SK-N-SH treated with all-trans-retinoic acid at 6 μM for 48 hours (cell line): Measurements from ENCODE around the gene RREB1.
A peak's percentile ranks its signal among the peaks of the same experiment; 100 is the strongest.
"Not testable (repeated sequence)": the region's sequence is repeated elsewhere in the genome, so short reads cannot be mapped to it uniquely, and the experiment has no call there.

Source experiments
- ATAC-seq: fragments of 200-7000 bp; cut with Tn5 transposase; 3 replicates; pipeline ENCODE4 v1.9.1; 2020; ENCODE audit warnings: mild to moderate bottlenecking, moderate library complexity
- ARNTL ChIP-seq: fragments of 450-650 bp; formaldehyde crosslinking; IDR thresholded peaks from 2 replicates; pipeline ENCODE4 v1.5.0; 2020; ENCODE audit warnings: low read depth, mild to moderate bottlenecking, moderate library complexity, borderline replicate concordance
- BACH2 ChIP-seq: fragments of 250-450 bp; sonication (Bioruptor Pico); IDR thresholded peaks from 2 replicates; pipeline ENCODE4 v1.9.0; 2021; ENCODE audit warnings: mild to moderate bottlenecking, borderline replicate concordance
- CSDC2 ChIP-seq: fragments of 250-450 bp; sonication (Bioruptor Pico); IDR thresholded peaks from 2 replicates; pipeline ENCODE4 v1.5.0; 2020; ENCODE audit warnings: mild to moderate bottlenecking, moderate library complexity
- CSRNP3 ChIP-seq: fragments of 250-450 bp; sonication (Bioruptor Pico); IDR thresholded peaks from 2 replicates; pipeline ENCODE4 v1.5.1; 2021; ENCODE audit warnings: mild to moderate bottlenecking, moderate library complexity
- OSR1 ChIP-seq: fragments of 250-450 bp; sonication (Bioruptor Pico); IDR thresholded peaks from 2 replicates; pipeline ENCODE4 v1.8.0; 2022; ENCODE audit warnings: moderate library complexity, mild to moderate bottlenecking, inconsistent platforms
- PATZ1 ChIP-seq: fragments of 250-450 bp; sonication (Bioruptor Pico); IDR thresholded peaks from 2 replicates; pipeline ENCODE4 v1.8.0; 2020; ENCODE audit warnings: mild to moderate bottlenecking, moderate library complexity, borderline replicate concordance
- PPARA ChIP-seq: fragments of 250-450 bp; sonication (Bioruptor Pico); IDR thresholded peaks from 2 replicates; pipeline ENCODE4 v1.5.0; 2020; ENCODE audit warnings: mild to moderate bottlenecking, borderline replicate concordance
- RARB ChIP-seq: fragments of 250-450 bp; sonication (Bioruptor Pico); IDR thresholded peaks from 2 replicates; pipeline ENCODE4 v1.8.0; 2021; ENCODE audit warnings: mild to moderate bottlenecking, moderate library complexity
- SNAI2 ChIP-seq: fragments of 250-450 bp; sonication (Bioruptor Pico); IDR thresholded peaks from 2 replicates; pipeline ENCODE4 v1.5.0; 2020; ENCODE audit warnings: mild to moderate bottlenecking, moderate library complexity
- TCF4 ChIP-seq: fragments of 250-450 bp; sonication (Bioruptor Pico); IDR thresholded peaks from 2 replicates; pipeline ENCODE4 v1.8.0; 2021; ENCODE audit warnings: mild to moderate bottlenecking, moderate library complexity, borderline replicate concordance
- TOX ChIP-seq: fragments of 250-450 bp; sonication (Bioruptor Pico); IDR thresholded peaks from 2 replicates; pipeline ENCODE4 v1.8.0; 2021; ENCODE audit warnings: mild to moderate bottlenecking, moderate library complexity, borderline replicate concordance
- TSHZ2 ChIP-seq: fragments of 250-450 bp; sonication (Bioruptor Pico); IDR thresholded peaks from 2 replicates; pipeline ENCODE4 v1.5.0; 2020; ENCODE audit warnings: mild to moderate bottlenecking, moderate library complexity
- ZFP3 ChIP-seq: fragments of 250-450 bp; sonication (Bioruptor Pico); IDR thresholded peaks from 2 replicates; pipeline ENCODE4 v1.5.0; 2020; ENCODE audit warnings: mild to moderate bottlenecking, moderate library complexity
- ZNF565 ChIP-seq: fragments of 450-650 bp; formaldehyde crosslinking; conservative IDR thresholded peaks from 2 replicates; pipeline ENCODE4 v1.5.0; 2020; ENCODE audit warnings: low read depth, mild to moderate bottlenecking, moderate library complexity
- ZNF70 ChIP-seq: fragments of 450-650 bp; formaldehyde crosslinking; IDR thresholded peaks from 2 replicates; pipeline ENCODE4 v1.5.0; 2020; ENCODE audit warnings: mild to moderate bottlenecking, moderate library complexity
- ZNF8 ChIP-seq: fragments of 450-650 bp; formaldehyde crosslinking; IDR thresholded peaks from 2 replicates; pipeline ENCODE4 v1.5.0; 2020; ENCODE audit warnings: mild to moderate bottlenecking, moderate library complexity
- TF ChIP-seq, protein P1 (sequence below): fragments of 250-450 bp; sonication (Bioruptor Pico); IDR thresholded peaks from 2 replicates; pipeline ENCODE4 v1.8.0; 2021; ENCODE audit warnings: low read depth, mild to moderate bottlenecking, moderate library complexity, borderline replicate concordance
- TF ChIP-seq, protein P2 (sequence below): fragments of 250-450 bp; sonication (Bioruptor Pico); IDR thresholded peaks from 2 replicates; pipeline ENCODE4 v1.5.1; 2020; ENCODE audit warnings: low read depth, mild to moderate bottlenecking, moderate library complexity

RREB1 gene

DNA sequence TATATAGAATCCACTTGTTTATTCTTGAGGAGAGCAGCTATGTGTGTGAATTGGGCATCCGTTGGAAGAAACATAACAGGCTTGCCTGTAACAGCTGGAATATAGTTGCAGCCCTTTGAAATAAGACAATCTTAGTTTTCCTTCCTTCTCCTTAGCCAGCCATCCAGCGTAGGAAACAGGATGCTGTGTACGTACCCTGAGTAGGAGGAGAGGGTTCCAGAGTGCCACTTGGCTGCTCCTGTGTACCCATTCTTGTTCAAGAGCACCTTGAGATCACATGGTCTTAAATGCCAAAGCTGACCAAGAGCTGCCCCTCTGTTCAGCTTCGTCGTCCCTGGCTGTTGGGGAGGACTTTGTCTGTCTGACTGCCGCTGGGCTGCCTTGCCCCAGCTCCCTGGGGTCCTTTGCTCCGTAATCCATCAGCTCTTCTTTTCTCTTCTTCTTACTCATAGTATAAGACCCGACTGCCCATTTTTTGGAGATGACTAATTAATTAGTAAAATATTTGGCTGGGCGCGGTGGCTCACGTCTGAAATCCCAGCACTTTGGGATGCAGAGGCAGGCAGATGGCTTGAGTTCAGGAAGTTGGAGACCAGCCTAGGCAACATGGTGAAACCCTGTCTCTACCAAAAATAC, 49.0 kb downstream of the RREB1 start:
- ATAC-seq = peak; percentile 76

DNA sequence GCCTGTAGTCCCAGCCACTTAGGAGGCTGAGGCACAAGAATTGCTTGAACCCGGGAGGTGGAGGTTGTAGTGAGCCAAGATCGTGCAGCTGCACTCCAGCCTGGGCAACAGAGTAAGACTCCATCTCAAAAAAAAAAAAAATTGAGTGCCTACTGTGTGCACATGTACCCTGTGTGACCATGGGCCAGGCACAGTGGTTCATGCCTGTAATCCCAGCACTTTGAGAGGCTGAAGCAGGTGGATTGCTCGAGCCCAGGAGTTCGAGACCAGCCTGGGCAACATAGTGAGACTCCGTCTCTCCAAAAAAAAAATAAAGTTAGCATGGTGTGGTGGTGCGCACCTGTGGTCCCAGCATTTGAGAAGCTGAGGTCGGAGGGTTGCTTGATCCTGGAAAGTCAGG, 49.5 kb downstream of the RREB1 start:
- ATAC-seq = not testable (repeated sequence)

More for the DNA sequence above, 49.0 kb downstream of the RREB1 start:
- TF ChIP-seq, protein P1, sequence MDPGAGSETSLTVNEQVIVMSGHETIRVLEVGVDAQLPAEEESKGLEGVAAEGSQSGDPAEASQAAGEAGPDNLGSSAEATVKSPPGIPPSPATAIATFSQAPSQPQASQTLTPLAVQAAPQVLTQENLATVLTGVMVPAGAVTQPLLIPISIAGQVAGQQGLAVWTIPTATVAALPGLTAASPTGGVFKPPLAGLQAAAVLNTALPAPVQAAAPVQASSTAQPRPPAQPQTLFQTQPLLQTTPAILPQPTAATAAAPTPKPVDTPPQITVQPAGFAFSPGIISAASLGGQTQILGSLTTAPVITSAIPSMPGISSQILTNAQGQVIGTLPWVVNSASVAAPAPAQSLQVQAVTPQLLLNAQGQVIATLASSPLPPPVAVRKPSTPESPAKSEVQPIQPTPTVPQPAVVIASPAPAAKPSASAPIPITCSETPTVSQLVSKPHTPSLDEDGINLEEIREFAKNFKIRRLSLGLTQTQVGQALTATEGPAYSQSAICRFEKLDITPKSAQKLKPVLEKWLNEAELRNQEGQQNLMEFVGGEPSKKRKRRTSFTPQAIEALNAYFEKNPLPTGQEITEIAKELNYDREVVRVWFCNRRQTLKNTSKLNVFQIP = no peak
- TF ChIP-seq ZFP3 (no peak), ARNTL (no peak), TCF4 (CRISPR knock-in tag) (no peak), TSHZ2 (CRISPR knock-in tag) (no peak), CSDC2 (CRISPR knock-in tag) (no peak), TOX (CRISPR knock-in tag) (no peak), SNAI2 (no peak), BACH2 (CRISPR knock-in tag) (no peak), ZNF70 (CRISPR knock-in tag) (no peak), CSRNP3 (CRISPR knock-in tag) (no peak), RARB (CRISPR knock-in tag) (no peak), ZNF565 (CRISPR knock-in tag) (no peak)
- TF ChIP-seq, protein P2, sequence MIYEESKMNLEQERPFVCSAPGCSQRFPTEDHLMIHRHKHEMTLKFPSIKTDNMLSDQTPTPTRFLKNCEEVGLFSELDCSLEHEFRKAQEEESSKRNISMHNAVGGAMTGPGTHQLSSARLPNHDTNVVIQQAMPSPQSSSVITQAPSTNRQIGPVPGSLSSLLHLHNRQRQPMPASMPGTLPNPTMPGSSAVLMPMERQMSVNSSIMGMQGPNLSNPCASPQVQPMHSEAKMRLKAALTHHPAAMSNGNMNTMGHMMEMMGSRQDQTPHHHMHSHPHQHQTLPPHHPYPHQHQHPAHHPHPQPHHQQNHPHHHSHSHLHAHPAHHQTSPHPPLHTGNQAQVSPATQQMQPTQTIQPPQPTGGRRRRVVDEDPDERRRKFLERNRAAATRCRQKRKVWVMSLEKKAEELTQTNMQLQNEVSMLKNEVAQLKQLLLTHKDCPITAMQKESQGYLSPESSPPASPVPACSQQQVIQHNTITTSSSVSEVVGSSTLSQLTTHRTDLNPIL (CRISPR knock-in tag) = no peak

DNA sequence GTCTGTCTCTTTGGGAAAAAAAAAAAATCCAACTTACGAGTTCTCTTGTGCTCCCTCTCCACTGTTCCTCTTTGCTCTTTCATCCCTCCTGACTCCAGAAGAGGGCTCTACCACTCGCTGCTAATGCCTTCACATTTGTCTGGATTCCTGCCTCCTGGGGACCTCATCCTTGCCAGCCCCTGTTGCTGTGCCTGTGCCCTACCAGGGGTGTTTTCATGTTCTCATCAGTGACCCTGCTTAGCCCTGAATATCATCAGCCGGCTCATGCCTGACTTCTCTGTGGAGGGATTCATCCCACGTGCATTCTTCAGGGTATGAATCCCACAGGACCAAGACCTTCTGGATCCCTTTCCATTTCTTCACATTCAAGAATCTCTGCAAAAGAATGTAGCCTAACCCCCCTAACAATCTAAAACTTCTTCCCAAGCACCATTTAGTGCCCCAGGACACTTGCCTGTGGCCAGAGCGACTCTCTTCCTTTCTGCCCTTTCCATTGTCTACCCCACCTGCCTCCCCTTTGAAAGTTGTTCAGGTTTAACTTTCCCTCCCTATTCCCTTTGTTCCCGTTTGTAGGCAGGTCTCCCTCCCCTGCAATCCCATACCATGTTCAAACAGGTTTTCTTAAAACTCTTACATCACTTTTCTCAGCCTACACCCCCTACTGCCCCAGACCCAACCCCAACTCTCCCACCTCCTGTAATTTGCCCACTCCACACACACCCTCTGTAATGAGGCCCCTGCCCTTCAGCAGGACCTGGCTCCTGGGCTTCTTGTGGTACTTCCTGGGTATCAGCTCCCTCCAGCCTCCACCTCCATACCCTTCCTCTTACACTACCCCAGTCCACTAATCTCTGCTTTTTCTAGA, 50.2 kb downstream of the RREB1 start:
- TF ChIP-seq ZNF70 (CRISPR knock-in tag) = no peak
- TF ChIP-seq, all 23 proteins: peak for 0
- peak; percentile 24; the same call in 2 of the 3 replicates for ATAC-seq

DNA sequence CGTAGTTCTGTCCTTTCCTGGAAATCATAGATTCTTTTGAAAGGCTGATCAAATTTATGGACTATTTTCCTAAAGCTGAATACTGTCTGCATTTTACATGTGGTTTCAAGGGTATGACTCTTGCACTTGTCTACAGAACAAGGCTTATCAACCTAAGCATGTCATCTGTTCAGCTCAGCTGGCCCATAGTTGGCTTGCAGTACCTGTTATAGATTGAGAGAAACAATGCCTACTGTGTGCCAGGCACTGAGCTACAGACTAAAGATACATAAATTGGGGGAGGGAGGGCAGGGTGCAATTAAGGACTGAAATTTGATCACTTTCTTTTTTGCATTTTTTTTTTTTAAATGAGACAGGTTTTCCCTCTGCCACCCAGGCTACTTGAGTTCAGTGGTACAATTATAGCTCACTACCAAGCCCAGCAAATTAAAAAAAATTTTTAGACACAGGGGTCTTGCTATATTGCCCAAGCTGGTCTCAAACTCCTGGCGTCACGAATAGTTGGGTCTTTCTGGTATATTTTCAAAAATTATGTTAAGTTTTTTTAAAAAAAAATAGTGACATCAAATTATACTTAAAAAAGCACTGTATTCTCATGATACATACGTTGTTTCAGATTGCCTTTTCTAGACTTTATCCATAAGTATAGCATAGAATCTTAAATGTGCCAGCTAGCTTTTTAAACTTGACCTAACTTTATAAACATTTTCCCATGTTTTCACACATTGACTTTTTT, 52.2 kb downstream of the RREB1 start:
- ATAC-seq = no peak
- TF ChIP-seq ZNF8 (CRISPR knock-in tag) (no peak), PATZ1 (CRISPR knock-in tag) (no peak), TCF4 (CRISPR knock-in tag) (no peak), ARNTL (no peak), BACH2 (CRISPR knock-in tag) (no peak), PPARA (CRISPR knock-in tag) (no peak), RARB (CRISPR knock-in tag) (no peak), TSHZ2 (CRISPR knock-in tag) (no peak), OSR1 (no peak), SNAI2 (no peak)
- TF ChIP-seq, protein P2 (CRISPR knock-in tag) = no peak
